OCI-LY7 (cell line): ENCODE measurements around the gene PODNL1. TPM values are rescaled to one million over a fixed set of nuclear protein-coding genes. Genes with fewer than 3 reads are reported as not detected.

ENCODE experiments used
- Bru-seq: library from RNA; stranded (reverse); fragments of 400-500 nt; gene quantifications from one replicate; lab custom pipeline; 2021; lab: Mats Ljungman, UMichigan
- BruChase-seq, 2 experiments: library from RNA; stranded (reverse); fragments of 400-500 nt; gene quantifications; one replicate each; lab custom pipeline; 2021; lab: Mats Ljungman, UMichigan
- BruUV-seq: library from RNA; stranded (reverse); fragments of 400-500 nt; replicated peaks from 2 replicates; lab custom pipeline; 2021; lab: Mats Ljungman, UMichigan
- CTCF ChIA-PET: fragments of 300-600 bp; sonication (Branson Sonifier 250); formaldehyde crosslinking; loops from one replicate; lab custom pipeline; 2022; ENCODE audit warnings: antibody characterized with exemption; ENCODE audit not compliant: unreplicated experiment; lab: Charles Lee
- POLR2A ChIA-PET: fragments of 300-600 bp; sonication (Branson Sonifier 250); formaldehyde crosslinking; loops from one replicate; lab custom pipeline; 2022; ENCODE audit warnings: antibody characterized with exemption; lab: Charles Lee
- DNase-seq: peaks from one replicate; pipeline ENCODE4 v3.0.0-alpha.2; 2015; ENCODE audit warnings: low spot score
- H2AFZ ChIP-seq: fragments of 200-600 bp; sonication (generic), shearing (Covaris generic); 2 replicates; pipeline ENCODE4 v1.6.1; 2014; ENCODE audit warnings: mild to moderate bottlenecking, antibody characterized with exemption, low read length, moderate library complexity
- H3K27ac ChIP-seq: fragments of 200-600 bp; sonication (generic); 2 replicates; pipeline ENCODE4 v1.5.1; 2014; ENCODE audit warnings: mixed run types, low read depth, mild to moderate bottlenecking, moderate library complexity, low read length, inconsistent platforms; ENCODE audit not compliant: poor library complexity, severe bottlenecking
- H3K36me3 ChIP-seq: fragments of 200-600 bp; sonication (generic); 2 replicates; pipeline ENCODE4 v1.6.1; 2014; ENCODE audit warnings: mild to moderate bottlenecking, antibody characterized with exemption, low read length, moderate library complexity, mixed read lengths; ENCODE audit not compliant: insufficient read depth
- H3K4me1 ChIP-seq: fragments of 200-600 bp; sonication (generic); 2 replicates; pipeline ENCODE4 v1.5.1; 2014; ENCODE audit warnings: mild to moderate bottlenecking, low read length; ENCODE audit not compliant: insufficient read depth, poor library complexity, severe bottlenecking
- H3K4me2 ChIP-seq: fragments of 200-600 bp; sonication (generic); 2 replicates; pipeline ENCODE4 v1.6.1; 2014; ENCODE audit warnings: mild to moderate bottlenecking, low read length
- H3K4me3 ChIP-seq: fragments of 200-600 bp; sonication (generic); 2 replicates; pipeline ENCODE4 v1.5.1; 2014; ENCODE audit warnings: mild to moderate bottlenecking, low read depth, low read length; ENCODE audit not compliant: poor library complexity, severe bottlenecking
- H3K79me2 ChIP-seq: fragments of 200-600 bp; sonication (generic); 2 replicates; pipeline ENCODE4 v1.6.1; 2016; ENCODE audit warnings: low read depth, mild to moderate bottlenecking, low read length, moderate library complexity, mixed read lengths; ENCODE audit not compliant: insufficient read depth
- H3K9me2 ChIP-seq: fragments of 200-600 bp; sonication (generic); 2 replicates; pipeline ENCODE4 v1.6.1; 2016; ENCODE audit warnings: mild to moderate bottlenecking, low read length, mixed read lengths; ENCODE audit not compliant: insufficient read depth
- H3K9me3 ChIP-seq: fragments of 200-600 bp; sonication (generic); 2 replicates; pipeline ENCODE4 v1.6.1; 2014; ENCODE audit warnings: mild to moderate bottlenecking, mixed run types, low read length, mixed read lengths
- H4K20me1 ChIP-seq: fragments of 200-600 bp; sonication (generic); 2 replicates; pipeline ENCODE4 v1.6.1; 2014; ENCODE audit warnings: mild to moderate bottlenecking, antibody characterized with exemption, low read length, moderate library complexity, mixed read lengths; ENCODE audit not compliant: insufficient read depth
- CTCF ChIP-seq: fragments of 200-600 bp; sonication (generic); conservative IDR thresholded peaks from 2 replicates; pipeline ENCODE4 v1.5.1; 2014; ENCODE audit warnings: mild to moderate bottlenecking, antibody characterized with exemption, low read length, moderate library complexity, mixed read lengths
- EZH2phosphoT487 ChIP-seq: fragments of 200-600 bp; sonication (generic); IDR thresholded peaks from 2 replicates; pipeline ENCODE4 v1.6.1; 2018; ENCODE audit warnings: low read depth, borderline replicate concordance, mild to moderate bottlenecking, mixed run types, antibody characterized with exemption, low read length, moderate library complexity, mixed read lengths
- intact Hi-C: fragments of 100-400 bp; cut with micrococcal nuclease; formaldehyde crosslinking; loops from one replicate; pipeline ENCODE4 v1.10.0; 2022; ENCODE audit not compliant: unreplicated experiment
- long read RNA-seq: library from polyadenylated mRNA; stranded (forward); transcript quantifications from one replicate; pipeline ENCODE4 v2.0.0, GENCODE V29; 2022
- total RNA-seq, 2 experiments: library from RNA; depleted of rRNA in 1 of 2; stranded (reverse); fragments of >200 nt in 1 of 2; shearing (Covaris generic) in 1 of 2; gene quantifications; 2 replicates each; pipeline ENCODE4 v1.2.3, GENCODE V29; 2014 to 2022

The PODNL1 gene
- total RNA-seq (2014; rRNA removed; shearing (Covaris generic)) (0.16 TPM in 1 of 2 replicates, not detected in the other), total RNA-seq (2022) (0.20 TPM in 1 of 2 replicates, not detected in the other), Bru-seq, nascent RNA (percentile 18 among the genes with signal in this experiment), BruChase-seq, experiment 1, labeled RNA remaining after a 6-hour chase (percentile 11 among the genes with signal in this experiment), BruChase-seq, experiment 2, labeled RNA remaining after a 2-hour chase (percentile 17 among the genes with signal in this experiment)
- long read RNA-seq = 0 reads

DNA sequence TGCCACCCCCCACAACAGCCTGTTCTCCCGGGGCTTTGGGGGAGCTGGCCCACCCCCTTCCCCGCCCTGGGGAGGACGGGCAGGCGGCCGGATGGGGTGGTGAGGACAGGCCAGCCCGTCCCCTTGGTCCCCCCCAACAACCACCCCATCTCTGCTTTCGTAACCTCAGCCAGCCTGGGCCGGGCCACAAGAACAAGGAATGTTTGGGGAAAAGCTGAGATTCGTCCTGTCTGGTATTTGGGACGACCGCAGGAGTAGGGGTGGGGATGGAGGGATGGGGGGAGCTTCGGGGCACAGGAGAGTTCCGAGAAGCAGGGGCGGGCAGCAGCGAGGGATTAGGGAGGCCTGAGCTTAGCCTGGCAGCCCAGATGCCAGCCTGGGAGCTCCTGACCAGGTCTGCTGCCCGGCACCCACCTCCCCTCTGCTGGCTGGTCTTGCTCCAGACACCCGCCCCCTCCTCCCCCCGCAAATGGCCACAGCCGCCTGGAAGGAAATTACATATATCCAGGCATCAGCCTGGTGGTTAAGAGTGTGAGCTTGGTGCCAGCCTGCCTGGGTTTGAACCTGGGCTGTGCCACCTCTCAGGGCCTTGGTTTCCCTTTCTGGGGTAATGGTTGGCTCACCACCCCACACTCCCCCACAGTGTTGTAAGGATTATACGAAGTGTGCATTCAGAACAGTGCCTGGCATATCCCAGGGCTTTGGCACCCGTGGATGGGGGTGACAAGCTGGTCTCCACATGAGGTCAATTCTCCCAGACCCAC, at the start of gene PODNL1:
PODNL1 (minus strand) TSS at position 117 of the 764 bp plus-strand sequence. CDS start 236 bp downstream, outside the sequence.
- DNase-seq = no peak
- no peak within 1 kb of the TSS for H2AFZ ChIP-seq
- no peaks in the 10 kb centered on the region for H3K36me3 ChIP-seq
- no peak within 1 kb of the TSS for H3K4me2 ChIP-seq
- no peaks in the 10 kb centered on the region for H3K9me2 ChIP-seq
- BruUV-seq = no TSS peak
- POLR2A ChIA-PET = interaction anchor here (0.6 kb wide), 2 partner anchors 8 to 44 kb away, joined by 3 to 8 read pairs; no protein-coding TSS in a partner anchor
- no peak within 1 kb of the TSS for H3K4me3 ChIP-seq
- H3K4me1 ChIP-seq = no peaks in the 10 kb centered on the region
- no peaks in the 10 kb centered on the region for H4K20me1 ChIP-seq
- H3K27ac ChIP-seq = no peak within 1 kb of the TSS
- intact Hi-C loops = no loop called here
- TF ChIP-seq CTCF = no peak
- TF ChIP-seq EZH2phosphoT487 = no peak
- no peaks in the 10 kb centered on the region for H3K79me2 ChIP-seq
- H3K9me3 ChIP-seq = peaks cover 3% of the 10 kb centered on the region; the same call in 1 of the 2 replicates
- CTCF ChIA-PET = interaction anchor here (0.6 kb wide), 1 partner anchor 68 kb away, joined by 4 read pairs; the partner anchor contains the start of gene RFX1

GRCh38 chr19:13987101-13987890, 49.1 kb upstream of the PODNL1 start:
- Histone ChIP-seq H3K4me3 (peak overlapping the region; percentile 67), H3K27ac (peak overlapping the region; percentile 99), H3K4me1 (peaks cover 69% of the 10 kb centered on the region), H3K79me2 (no peaks in the 10 kb centered on the region), H3K9me2 (no peaks in the 10 kb centered on the region), H3K36me3 (peaks cover 36% of the 10 kb centered on the region), H3K4me2 (peak overlapping the region; percentile 98), H3K9me3 (no peaks in the 10 kb centered on the region), H4K20me1 (no peaks in the 10 kb centered on the region), H2AFZ (no peak overlapping the region; the same call in 1 of the 2 replicates)
- BruUV-seq = no TSS peak
- TF ChIP-seq EZH2phosphoT487 (no peak), CTCF (no peak)
- ChIA-PET POLR2A (interaction anchor here (0.5 to 6.1 kb wide), 7 partner anchors 8 to 383 kb away, joined by 4 to 39 read pairs (median 5); partner anchors contain the start of genes ASF1B, DCAF15 and RFX1), CTCF (interaction anchor here (0.5 to 0.6 kb wide), 2 partner anchors 29 to 375 kb away, joined by 3 to 4 read pairs; no protein-coding TSS in a partner anchor)
- intact Hi-C loops = no loop called here
- no peak for DNase-seq
